ENCODE results near the gene PTN.

GRCh38 chr7:137213744-137214143, 129.8 kb downstream of the PTN start:
- no peak for TF ChIP-seq EZH2phosphoT487 (IDR thresholded peaks at IDR 0.05; ENCODE audit: insufficient read depth, low read depth)
- TF ChIP-seq EZH2 (IDR thresholded peaks at IDR 0.05; ENCODE audit: insufficient read depth, poor library complexity, severe bottlenecking): no peak
